GM12878 (cell line): ENCODE measurements around the gene TMEM89.

Experiments used
- CHD4 ChIP-seq: fragments of 200-600 bp; sonication (generic); IDR thresholded peaks from 2 replicates; pipeline ENCODE4 v1.6.1; 2016; ENCODE audit warnings: mild to moderate bottlenecking
- EP300 ChIP-seq, 2 experiments: fragments of 150-350 bp in 1 of 2; IDR thresholded peaks; 2 replicates each; pipeline ENCODE4 v1.6.1; 2011 to 2012; ENCODE audit warnings: low read depth in 2 of 2, low read length in 2 of 2, borderline replicate concordance in 1 of 2, improper control_type of control experiment in 1 of 2, inconsistent platforms in 1 of 2; ENCODE audit not compliant: control insufficient read depth in 1 of 2
- ETV6 ChIP-seq, 2 experiments: fragments of 450-650 bp in 1 of 2; IDR thresholded peaks in 1 of 2; conservative IDR thresholded peaks in 1 of 2; 2 replicates each; pipeline ENCODE4 v1.6.1; 2014; ENCODE audit warnings: antibody characterized with exemption in 1 of 2, borderline replicate concordance in 1 of 2, low read depth in 1 of 2, mild to moderate bottlenecking in 1 of 2, moderate library complexity in 1 of 2
- FOXK2 ChIP-seq: fragments of 450-650 bp; IDR thresholded peaks from 2 replicates; pipeline ENCODE4 v1.6.1; 2017; ENCODE audit warnings: mild to moderate bottlenecking, moderate library complexity
- NFYB ChIP-seq: IDR thresholded peaks from 2 replicates; pipeline ENCODE4 v1.6.1; 2011; ENCODE audit warnings: low read depth, mild to moderate bottlenecking, low read length, improper control_type of control experiment, moderate library complexity; ENCODE audit not compliant: insufficient read depth
- POLR2A ChIP-seq: IDR thresholded peaks from 2 replicates; pipeline ENCODE4 v1.6.1; 2011; ENCODE audit warnings: low read depth, mild to moderate bottlenecking, low read length
- SIX5 ChIP-seq: IDR thresholded peaks from 2 replicates; pipeline ENCODE4 v1.6.1; 2011; ENCODE audit warnings: mild to moderate bottlenecking, low read depth, low read length, moderate library complexity; ENCODE audit not compliant: severe bottlenecking
- SMC3 ChIP-seq: IDR thresholded peaks from 2 replicates; pipeline ENCODE4 v1.6.1; 2011; ENCODE audit warnings: low read length, improper control_type of control experiment, borderline replicate concordance
- SREBF2 ChIP-seq: IDR thresholded peaks from 2 replicates; pipeline ENCODE4 v1.6.1; 2012; ENCODE audit warnings: mild to moderate bottlenecking, low read length
- USF2 ChIP-seq: IDR thresholded peaks from 2 replicates; pipeline ENCODE4 v1.6.1; 2011; ENCODE audit warnings: low read depth, low read length, improper control_type of control experiment, borderline replicate concordance
- YY1 ChIP-seq: IDR thresholded peaks from 2 replicates; pipeline ENCODE4 v1.6.1; 2011; ENCODE audit warnings: low read depth, mild to moderate bottlenecking, low read length
- ZBTB4 ChIP-seq: fragments of 450-650 bp; formaldehyde crosslinking; IDR thresholded peaks from 2 replicates; pipeline ENCODE4 v1.4.0; 2022; ENCODE audit warnings: mild to moderate bottlenecking, moderate library complexity
- TF ChIP-seq, protein P1 (sequence below), 3 experiments: IDR thresholded peaks in 2 of 3; conservative IDR thresholded peaks in 1 of 3; 2 replicates each; pipeline ENCODE4 v1.5.1; 2011; ENCODE audit warnings: low read depth in 3 of 3, low read length in 3 of 3, mild to moderate bottlenecking in 3 of 3, control low read depth in 2 of 3, moderate library complexity in 2 of 3, inconsistent platforms in 1 of 3, mixed read lengths in 1 of 3; ENCODE audit not compliant: control insufficient read depth in 2 of 3, insufficient read depth in 1 of 3; ENCODE audit errors: extremely low read depth in 1 of 3

GRCh38 chr3:48655063-48655462, 33.5 kb upstream of the TMEM89 start:
- TF ChIP-seq, protein P1, sequence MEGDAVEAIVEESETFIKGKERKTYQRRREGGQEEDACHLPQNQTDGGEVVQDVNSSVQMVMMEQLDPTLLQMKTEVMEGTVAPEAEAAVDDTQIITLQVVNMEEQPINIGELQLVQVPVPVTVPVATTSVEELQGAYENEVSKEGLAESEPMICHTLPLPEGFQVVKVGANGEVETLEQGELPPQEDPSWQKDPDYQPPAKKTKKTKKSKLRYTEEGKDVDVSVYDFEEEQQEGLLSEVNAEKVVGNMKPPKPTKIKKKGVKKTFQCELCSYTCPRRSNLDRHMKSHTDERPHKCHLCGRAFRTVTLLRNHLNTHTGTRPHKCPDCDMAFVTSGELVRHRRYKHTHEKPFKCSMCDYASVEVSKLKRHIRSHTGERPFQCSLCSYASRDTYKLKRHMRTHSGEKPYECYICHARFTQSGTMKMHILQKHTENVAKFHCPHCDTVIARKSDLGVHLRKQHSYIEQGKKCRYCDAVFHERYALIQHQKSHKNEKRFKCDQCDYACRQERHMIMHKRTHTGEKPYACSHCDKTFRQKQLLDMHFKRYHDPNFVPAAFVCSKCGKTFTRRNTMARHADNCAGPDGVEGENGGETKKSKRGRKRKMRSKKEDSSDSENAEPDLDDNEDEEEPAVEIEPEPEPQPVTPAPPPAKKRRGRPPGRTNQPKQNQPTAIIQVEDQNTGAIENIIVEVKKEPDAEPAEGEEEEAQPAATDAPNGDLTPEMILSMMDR (IDR thresholded peaks at IDR 0.05 in 2 of 3, conservative IDR thresholded peaks at IDR 0.05 in 1 of 3; ENCODE audit: control insufficient read depth in 2 of 3, extremely low read depth in 1 of 3, insufficient read depth in 1 of 3, low read depth in 3 of 3, low read length in 3 of 3): no peak
- no peak for TF ChIP-seq EP300 (IDR thresholded peaks at IDR 0.05; ENCODE audit: borderline replicate concordance in 1 of 2, control insufficient read depth in 1 of 2, low read depth in 2 of 2, low read length in 2 of 2)
- no peak for TF ChIP-seq USF2
- TF ChIP-seq SIX5: no peak
- no peak for TF ChIP-seq CHD4
- TF ChIP-seq FOXK2: no peak
- no peak for TF ChIP-seq SMC3
- no peak for TF ChIP-seq POLR2A
- no peak for TF ChIP-seq NFYB
- TF ChIP-seq ZBTB4 (CRISPR knock-in tag): no peak
- TF ChIP-seq ETV6 (conservative IDR thresholded peaks at IDR 0.05 in 1 of 2, IDR thresholded peaks at IDR 0.05 in 1 of 2; ENCODE audit: borderline replicate concordance in 1 of 2, low read depth in 1 of 2): no peak
- no peak for TF ChIP-seq SREBF2
- TF ChIP-seq YY1: no peak
